Pulmonary artery endothelial cell (primary cell): ENCODE measurements around the gene ARMC2. TPM values are rescaled to one million over a fixed set of nuclear protein-coding genes. Genes with fewer than 3 reads are reported as not detected.
"Not testable (repeated sequence)": the region's sequence is repeated elsewhere in the genome, so short reads cannot be mapped to it uniquely, and the experiment has no call there.

Experiments
- DNase-seq: peaks from one replicate; pipeline ENCODE4 v3.0.0-alpha.2; 2011; ENCODE audit warnings: low read depth, low spot score
- total RNA-seq: library from RNA; depleted of rRNA; stranded (reverse); fragments of >200 nt; gene quantifications from 2 replicates; pipeline ENCODE4 v1.2.3, GENCODE V29; 2014

Gene ARMC2
- total RNA-seq, 1 donor from 2014 or later = 1.1 TPM

GRCh38 chr6:108916026-108916686 lies 67.9 kb downstream of the ARMC2 start:
- no peak for DNase-seq

GRCh38 chr6:108920751-108921150 lies 72.5 kb downstream of the ARMC2 start:
- DNase-seq = no peak

DNA sequence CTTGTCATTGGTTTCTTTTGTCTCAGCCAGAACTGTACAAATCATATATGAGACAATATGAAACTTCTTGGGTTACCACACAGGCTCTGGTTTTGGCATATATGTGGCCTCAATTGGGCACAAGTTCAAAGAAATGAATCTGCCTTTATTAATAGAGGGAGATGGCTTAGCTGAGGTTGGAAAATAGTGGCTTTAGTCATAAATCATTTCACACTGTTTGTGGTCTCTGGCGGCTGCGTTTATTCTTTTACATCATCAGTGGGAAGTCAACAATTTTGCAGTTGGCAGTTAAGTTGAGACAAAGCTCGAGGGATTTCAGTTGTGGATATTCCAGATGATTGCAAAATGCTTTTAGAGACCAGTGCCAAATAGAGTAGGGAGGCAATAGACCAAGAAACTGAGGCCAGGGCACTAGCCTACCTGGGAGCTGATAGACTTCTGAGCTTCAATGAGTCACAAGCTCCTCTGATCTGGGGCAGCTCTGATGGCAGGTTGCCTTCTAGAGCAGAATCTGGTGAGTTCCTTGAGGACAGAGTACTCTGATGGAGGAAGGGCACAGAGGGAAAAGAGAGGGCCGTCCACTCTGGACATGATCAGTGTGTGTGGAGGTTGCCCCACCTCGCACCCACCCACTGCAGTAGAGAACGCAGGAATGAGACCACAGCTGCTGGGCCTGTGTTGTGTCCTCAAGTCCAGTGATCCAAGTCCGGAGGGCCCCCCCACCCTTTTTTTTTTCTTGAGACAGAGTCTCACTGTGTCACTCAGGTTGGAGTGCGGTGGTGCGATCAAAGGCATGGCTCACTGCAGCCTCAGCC lies 73.5 kb downstream of the ARMC2 start:
- no peak for DNase-seq

DNA sequence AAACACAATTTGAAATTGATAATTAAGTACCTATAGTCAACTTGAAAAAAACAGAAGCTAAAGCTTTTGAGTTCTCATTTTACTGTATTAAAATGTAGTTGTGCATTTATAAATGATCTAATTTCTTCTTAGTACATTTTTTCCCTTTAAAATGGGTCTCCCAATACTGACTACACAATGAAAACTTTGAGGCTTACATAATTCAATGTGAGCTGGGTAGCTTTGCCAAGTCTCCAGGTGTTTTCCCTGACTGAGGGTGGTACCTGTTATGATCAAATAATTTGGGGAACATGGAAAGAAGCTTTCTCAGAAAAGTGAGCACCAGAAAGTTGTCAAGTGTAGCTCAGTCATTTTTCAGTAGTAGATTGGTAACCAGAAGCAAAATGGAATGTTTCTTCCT lies 74.3 kb downstream of the ARMC2 start:
- DNase-seq = no peak

GRCh38 chr6:108927927-108928326 lies 79.7 kb downstream of the ARMC2 start:
- no peak for DNase-seq

DNA sequence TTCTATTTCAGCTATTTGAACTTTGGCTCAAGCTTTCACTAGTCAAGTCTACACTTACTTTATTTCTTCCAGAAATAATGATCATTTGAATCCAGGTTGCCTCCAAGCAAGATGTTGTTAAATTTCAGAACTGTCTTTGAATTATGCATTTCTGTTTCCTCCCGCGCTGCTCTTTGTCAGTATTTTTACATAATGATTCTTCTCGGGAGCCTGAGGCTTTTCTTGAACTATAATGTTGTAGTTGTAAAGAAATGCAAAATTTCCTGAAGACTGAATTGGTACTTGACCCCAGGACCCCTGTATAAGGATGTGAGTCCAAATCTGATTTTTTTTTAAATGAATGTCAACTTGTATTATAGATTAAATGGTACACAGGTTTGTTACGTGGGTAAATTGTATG lies 80.4 kb downstream of the ARMC2 start:
- DNase-seq = no peak

DNA sequence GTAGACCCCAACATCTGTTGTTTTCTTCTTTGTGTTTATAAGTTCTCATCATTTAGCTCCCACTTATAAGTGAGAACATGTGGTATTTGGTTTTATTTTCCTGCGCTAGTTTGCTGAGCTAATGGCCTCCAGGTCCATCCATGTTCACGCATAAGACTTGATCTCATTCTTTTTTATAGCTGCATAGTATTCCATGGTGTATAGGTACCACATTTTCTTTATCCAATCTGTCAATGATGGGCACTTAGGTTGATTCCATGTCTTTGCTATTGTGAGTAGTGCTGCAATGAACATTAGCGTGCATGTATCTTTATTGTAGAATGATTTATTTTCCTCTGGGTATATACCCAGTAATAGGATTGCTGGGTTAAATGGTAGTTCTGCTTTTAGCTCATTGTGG lies 82.9 kb downstream of the ARMC2 start:
- DNase-seq = not testable (repeated sequence)

- DNase-seq = no peak
Observed at GRCh38 chr6:108937170-108937569, 88.9 kb downstream of the ARMC2 start.

DNA sequence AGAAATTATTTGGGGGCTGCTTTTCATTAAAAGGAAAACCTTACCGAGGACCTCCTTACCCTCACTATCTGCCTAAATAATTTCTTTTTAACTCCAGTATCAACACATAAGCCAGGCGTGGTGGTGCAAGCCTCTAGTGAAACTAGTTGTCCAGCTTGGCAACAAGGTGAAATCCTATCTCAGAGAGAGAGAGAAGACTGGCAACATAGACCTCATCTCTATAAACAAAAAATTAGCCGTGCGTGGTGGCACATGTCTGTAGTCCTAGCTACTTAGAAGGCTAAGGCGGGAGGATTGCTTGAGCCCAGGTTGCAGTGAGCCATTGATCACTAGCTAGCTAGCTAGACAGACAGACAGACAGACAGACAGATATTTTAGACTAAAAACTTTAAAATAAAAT lies 92.5 kb downstream of the ARMC2 start:
- DNase-seq = no peak

- no peak for DNase-seq
Observed at GRCh38 chr6:108941281-108941680, 93.1 kb downstream of the ARMC2 start.

DNA sequence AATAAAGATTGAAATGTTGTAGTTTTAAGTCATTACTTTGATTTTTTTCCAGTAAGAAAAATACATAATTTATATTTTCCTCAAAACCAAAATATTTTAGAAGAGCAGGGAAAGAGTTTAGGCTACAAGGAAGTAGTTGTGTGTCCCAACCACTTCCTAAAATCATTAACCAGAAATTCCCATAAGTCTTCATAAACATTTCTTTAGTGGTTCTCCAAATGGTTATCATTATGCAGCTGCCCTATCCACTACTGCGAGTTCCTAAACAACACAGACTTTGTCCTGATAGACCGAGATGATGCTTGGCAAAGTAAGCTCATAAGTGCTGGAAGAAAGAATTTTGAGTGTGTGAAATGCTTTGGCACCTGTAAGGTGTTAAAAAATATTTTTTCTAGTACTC lies 93.6 kb downstream of the ARMC2 start:
- no peak for DNase-seq

DNA sequence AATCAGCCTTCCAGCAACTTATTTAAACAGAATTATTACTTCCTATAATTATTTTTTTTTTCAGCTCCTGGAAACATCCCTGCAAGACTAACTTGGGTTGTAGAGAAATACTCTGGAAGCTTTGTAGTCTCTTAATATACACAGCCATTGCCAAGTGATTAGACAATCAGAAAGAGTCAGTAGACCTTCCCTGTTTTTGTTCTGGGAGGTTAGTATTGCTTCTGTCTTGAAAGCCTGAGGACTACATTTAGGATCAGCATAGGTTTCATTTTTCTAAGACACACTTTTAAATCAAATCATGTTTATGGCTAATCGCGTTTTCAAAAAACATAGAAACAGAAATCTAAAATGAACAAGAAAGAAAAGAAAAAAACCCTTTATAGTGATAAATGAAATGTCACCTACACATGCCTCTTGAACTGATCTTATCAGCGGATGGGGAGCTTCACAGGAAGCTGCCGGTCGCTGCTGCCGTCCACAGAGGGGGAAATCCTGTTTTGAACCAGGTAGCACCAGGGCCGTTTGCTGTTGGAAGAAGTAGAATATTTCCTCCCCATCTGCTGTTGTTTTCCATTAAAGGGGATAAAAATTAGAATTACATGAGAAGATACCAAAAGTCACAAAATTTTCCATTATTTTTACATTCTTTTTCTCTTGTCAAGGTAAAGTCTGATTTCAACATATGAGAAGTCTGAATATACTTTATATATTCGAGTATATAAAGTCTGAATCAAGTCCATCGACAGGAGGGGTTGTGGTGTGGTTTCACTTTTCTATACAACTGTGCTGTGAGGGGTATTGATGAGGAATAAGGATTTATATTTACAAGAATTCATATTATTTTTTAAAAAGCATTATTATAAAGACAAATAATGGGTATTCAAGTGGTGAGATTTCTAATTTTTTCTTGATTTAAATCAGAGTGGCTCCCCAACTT lies 94.6 kb downstream of the ARMC2 start:
- no peak for DNase-seq

- DNase-seq = no peak
Observed at GRCh38 chr6:108944071-108944470, 95.8 kb downstream of the ARMC2 start.

DNA sequence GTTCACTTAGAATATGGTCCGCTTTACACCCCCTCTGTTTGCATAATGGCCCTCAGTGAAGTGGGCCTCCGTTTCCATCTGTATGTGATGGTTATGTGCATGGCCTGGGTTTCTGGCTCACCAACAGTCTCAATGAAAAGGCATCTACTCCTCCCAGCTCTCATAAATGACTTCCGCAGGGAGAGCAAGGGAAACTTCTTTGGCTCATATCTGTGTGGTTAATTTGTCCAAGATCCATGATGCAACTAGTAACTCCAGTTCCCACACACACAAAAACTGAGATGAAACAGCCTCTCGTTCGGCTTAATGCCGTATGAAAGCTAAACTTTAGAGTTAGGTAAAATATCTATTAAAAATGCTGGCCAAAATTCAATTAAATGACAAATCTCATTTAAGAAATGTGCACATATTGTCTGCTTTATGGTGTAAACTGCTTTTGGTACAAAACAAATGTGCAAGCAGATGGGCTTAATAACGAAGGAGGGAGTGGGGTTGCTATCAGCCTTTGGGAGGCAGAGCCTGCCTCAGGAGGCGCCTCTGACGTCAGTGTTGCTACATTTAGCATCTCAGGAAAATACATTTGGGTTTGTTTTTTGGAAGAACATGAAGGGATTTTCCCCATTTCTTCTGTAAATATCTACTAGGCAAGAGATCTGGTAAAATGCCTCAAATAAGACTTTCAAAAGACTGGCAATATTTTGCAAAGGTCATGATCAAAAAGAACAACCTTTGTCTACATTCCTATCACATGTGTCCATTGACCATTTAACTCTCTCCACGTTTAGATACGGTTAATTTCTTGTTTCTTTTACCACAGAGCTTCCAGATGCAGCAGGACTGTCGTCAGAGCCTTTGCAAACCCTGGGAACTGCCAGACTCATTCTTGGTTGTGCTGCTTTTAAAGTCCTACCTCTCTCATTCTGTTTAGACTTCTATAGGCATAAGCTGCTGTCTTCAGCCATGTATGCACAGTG lies 96.8 kb downstream of the ARMC2 start:
- no peak for DNase-seq

DNA sequence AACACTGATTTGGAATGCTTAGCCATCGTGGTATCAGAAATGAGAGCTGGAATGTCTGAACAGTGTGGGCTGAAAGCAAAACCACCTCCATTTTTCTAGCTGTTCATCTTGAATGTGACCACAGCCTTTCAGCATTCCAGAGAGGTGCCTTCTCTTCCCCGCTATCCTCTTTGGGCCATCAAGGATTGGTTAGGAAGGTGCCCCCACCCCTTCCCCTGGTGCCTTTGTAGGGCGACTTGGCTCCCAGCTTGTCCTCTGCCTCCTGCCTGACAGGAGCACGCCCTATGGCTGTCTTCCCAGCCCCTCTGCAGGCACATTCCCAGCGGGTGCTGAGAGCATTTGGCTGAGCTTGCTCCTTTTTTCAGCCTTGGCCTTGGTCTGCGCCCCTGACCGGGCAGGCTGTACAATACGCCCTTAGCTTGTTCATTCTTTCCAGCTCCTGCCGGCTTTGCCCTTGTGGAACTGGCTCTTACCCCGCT lies 97.5 kb downstream of the ARMC2 start:
- DNase-seq = no peak

DNA sequence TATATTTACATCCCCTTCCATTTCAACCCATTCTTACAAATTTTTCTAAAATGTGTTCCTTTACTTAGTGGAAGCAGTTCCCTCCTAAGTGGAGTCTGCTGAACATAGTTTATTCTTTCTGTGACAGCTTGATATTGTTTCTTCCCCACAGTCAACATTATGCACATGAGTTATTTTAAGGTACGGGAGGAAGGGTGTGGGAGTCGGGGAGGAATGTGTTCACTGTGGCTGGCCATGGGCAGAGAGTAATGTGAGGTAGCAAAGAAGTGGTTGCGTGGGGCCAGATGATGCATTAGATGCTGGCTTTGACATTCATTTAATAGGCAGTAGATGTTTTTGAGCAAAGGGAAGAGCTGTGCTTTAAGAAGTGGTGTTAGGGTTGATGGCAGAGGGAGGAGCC lies 98.5 kb downstream of the ARMC2 start:
- DNase-seq = no peak

DNA sequence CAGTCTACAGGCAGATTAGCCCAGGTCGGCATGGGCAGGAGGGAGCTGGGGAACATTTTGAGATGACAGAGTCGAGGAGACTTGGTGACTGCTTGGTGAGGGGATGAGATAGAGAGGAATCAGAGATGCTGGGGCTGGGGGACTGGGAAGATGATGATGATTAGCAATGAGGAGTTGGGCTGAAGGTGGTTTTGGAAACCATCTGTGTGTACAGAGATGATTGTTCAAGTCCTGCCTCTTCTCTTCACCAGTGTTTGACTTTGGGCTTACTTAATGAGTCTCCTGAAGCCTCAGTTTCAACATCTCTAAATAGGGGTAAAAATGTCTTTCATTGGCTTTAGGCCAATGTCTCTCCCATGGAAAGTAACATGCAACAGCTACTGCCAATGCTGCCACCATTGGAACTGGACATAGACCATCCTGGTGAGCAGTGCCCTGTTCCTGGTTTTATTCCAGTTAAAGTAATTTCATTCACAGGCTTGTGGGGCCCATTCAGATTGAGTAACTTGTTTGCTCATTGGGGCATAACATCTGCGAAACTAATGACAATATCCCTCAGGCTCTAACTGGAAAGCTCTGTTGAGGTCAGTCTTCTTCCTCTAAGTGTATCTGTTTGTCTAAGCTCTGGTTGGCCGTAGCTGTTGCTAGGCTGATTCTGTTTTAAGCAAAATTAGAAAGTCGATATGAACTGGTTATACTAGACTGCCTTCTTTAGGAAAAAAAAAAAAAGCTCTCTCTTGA lies 99.1 kb downstream of the ARMC2 start:
- no peak for DNase-seq

DNA sequence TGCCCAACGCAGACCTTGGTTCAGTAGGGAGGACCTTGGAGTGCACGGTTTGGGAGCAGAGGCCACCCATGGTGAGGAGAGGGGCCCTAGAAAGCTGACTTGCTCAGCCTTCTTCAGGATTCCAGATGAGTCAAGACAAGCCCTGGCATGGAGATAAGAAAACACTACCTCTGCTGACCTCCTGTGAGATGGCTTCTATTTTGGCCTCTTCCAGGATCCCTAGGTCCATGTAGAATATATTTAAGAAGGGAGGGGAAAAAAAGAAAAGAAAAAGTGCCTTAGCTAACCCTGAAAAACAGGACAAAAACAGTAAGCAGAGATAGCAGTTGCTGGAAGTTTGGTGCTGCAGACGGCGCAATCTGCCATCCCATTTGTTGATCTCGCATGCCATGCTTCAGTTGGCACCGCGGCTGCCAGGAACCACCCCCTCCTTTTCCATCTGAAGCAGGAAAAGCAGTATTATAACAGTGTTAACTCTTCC lies 100.0 kb downstream of the ARMC2 start:
- no peak for DNase-seq

DNA sequence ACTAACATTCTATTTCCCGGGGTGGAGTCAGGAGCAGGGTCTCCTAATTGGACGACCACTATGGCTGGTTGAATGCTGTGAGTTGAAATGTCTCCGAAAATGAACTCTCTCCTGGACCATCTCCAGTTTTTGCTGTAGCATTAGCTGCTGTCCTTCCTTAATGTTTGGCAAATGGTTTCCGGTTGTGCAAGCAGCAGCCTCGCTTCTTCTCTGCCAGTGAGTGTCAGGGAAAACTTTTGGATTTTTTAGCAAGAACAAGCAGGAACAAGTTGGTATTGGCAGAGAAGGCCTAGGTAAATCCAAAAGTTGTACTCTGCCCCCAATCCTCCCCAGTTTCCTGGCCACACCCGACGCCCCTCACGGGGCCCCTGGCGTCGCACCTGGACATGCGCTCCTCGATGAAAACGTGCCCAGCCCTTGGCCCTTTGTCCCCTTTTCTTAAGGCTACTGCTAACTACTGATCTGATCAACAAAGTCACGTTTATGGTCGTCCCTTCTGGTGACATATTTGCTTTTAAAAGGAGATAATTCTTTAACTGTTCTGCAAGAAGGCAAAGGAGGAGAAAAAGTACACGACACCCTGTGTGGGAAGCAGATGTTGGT lies 103.2 kb downstream of the ARMC2 start:
- no peak for DNase-seq
